Suppressor macrophage (primary cell): Measurements from ENCODE around the gene ENDOU.

ENCODE experiments used
- DNase-seq, 4 experiments: peaks; one replicate each; pipeline ENCODE4 v3.0.0-alpha.2; 2020 to 2022
- total RNA-seq, 17 experiments: gene quantifications; one replicate each; lab custom pipeline; 2026; ENCODE audit warnings: mixed read lengths in 6 of 17, inconsistent platforms in 3 of 17; lab: John Stamatoyannopoulos, UW

ENDOU gene
- total RNA-seq: 0 to 1.2 (median 0.08) reads per million in 17 experiments

GRCh38 chr12:47725091-47725772 is at the start of gene ENDOU:
ENDOU (minus strand) TSS chr12:47725490; CDS start chr12:47725413, 77 bp downstream.
- no peak for DNase-seq

- DNase-seq: no peak
These were observed 49.4 kb upstream of the ENDOU start for GRCh38 chr12:47774663-47775062.

DNA sequence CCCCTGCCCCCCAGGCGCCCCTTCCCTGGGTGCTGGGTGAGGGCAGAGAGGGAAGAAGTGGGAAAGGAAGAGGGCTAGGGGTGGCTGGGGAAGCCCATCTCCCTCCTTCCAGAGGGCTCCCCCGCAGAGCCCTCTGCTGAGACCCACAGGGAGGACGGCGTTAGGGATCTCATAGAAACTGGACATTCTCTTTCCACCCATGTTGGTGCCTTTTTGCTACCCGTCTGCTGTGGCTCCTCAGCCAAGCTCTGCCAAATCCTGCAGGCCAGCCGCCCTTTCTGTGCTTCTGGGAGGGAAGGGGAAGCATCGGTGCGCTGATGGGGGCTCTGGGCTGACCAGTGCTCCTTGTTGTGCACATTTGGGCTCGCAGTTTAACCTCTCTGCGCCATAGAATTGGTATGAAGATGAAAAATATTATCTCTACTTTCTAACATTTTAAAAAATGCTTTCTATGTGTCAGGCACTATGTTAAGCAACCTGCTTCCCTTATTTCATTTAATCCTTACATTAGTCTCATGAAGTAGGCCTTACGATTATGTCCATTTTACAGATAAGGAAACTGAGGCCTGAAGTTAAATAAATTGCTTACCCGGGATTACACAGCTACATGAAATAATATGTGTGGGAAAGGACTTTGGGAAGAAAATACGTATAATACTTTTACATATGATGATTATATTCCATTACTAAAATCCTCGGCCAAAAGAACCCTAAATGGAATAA is 48.7 kb upstream of the ENDOU start:
- peak; percentile 13 to 45 (median 30) for DNase-seq

- DNase-seq: peak; percentile 59 to 89 (median 74)
These were observed 48.0 kb upstream of the ENDOU start, which contains the start of gene SLC48A1 for GRCh38 chr12:47773062-47773857. SLC48A1 (plus strand) TSS chr12:47773238; CDS start chr12:47773305, 67 bp downstream.

DNA sequence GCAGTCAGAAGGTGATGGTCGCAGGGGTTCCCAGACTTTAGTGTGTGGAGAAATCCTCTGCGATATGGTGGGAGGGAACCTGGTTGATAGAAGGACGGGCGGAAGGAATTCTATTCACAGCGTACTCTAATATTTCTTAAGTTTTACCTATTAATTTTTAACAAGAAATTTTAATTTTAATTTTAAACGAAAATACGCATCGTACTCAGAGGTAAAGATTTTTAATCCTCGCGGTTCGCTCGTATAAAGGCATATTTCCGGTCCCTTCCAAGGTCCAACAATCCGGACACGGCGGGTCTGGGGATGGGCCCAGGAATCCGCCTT is 47.4 kb upstream of the ENDOU start:
- DNase-seq: no peak

- no peak for DNase-seq
These were observed 46.9 kb upstream of the ENDOU start for GRCh38 chr12:47772094-47772660.

DNA sequence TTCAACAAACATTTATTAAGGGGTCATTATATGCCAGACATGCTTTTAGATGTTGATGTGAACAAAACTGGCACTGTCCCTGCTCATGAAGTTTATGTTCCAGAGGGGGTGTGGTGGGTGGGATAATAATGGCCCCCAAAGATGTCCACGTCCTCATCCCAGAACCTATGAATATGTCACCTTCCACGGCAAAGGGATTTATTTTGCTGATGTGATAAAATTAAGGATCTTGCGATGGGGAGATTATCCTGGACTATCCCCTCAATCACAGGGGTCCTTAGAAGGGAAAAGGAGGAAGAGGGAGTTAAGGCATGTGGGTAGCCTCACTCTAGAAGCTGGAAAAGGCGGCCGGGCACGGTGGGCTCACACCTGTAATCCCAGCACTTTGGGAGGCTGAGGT is 46.0 kb upstream of the ENDOU start:
- DNase-seq: no peak

DNA sequence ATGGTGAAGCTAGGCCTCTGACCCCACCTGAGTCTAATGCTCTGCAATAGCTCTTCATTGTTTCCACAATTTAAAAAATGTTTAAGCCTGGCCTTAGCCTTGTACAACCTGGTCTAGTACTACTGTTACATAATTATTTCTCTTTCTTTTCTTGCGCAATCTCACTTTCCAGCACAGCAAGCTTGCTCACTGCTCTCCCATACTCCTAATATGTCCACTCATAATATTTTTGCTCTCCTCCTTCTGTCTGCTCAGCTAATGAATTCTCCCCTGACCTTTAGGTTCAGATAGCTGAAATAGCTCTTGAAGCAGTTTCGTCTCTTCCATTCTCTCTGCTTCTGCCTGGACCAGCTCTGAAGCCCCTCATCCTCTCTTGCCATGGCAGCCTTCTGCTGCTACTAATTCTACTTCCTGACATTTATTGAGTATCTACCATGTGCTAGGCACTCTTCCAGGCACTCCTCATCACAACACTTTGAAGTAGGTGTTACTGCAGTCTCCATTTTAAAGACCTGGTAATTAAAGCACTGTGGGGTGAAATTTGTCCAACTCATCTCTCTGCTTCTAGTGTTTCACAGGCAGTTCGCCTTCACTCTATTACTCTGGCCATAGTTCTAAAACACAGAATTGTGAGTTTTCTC is 44.9 kb upstream of the ENDOU start:
- DNase-seq: peak; percentile 26 to 89 (median 62)

- no peak for DNase-seq
These were observed 44.2 kb upstream of the ENDOU start for GRCh38 chr12:47769234-47770085.

DNA sequence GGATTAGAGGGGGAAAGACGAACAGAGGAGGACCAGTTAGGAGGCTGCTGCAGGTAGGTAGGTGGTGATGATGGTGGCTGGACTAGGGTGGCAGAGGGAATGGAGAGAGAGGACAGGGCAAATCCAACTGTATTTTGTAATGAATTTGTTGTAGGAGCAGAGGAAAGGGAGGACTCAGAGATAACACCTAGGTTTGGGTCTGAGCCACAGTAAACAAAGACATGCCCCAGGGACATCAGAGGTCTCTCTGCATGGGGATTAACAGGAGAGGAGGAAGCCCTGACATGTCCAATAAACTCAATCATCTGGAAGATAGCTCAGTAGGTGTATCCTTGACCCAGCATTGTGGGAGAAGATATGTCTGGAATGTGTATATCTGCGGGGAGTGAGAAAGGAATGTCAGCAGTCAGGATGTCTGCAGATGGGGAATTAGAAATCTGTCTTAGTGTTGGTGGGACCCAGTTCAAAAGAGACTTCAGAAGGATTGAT is 43.1 kb upstream of the ENDOU start:
- DNase-seq: no peak

- peak; percentile 49 to 77 (median 71) for DNase-seq
These were observed 42.0 kb upstream of the ENDOU start for GRCh38 chr12:47767216-47767724.

- DNase-seq: no peak
These were observed 41.4 kb upstream of the ENDOU start for GRCh38 chr12:47766502-47767215.

DNA sequence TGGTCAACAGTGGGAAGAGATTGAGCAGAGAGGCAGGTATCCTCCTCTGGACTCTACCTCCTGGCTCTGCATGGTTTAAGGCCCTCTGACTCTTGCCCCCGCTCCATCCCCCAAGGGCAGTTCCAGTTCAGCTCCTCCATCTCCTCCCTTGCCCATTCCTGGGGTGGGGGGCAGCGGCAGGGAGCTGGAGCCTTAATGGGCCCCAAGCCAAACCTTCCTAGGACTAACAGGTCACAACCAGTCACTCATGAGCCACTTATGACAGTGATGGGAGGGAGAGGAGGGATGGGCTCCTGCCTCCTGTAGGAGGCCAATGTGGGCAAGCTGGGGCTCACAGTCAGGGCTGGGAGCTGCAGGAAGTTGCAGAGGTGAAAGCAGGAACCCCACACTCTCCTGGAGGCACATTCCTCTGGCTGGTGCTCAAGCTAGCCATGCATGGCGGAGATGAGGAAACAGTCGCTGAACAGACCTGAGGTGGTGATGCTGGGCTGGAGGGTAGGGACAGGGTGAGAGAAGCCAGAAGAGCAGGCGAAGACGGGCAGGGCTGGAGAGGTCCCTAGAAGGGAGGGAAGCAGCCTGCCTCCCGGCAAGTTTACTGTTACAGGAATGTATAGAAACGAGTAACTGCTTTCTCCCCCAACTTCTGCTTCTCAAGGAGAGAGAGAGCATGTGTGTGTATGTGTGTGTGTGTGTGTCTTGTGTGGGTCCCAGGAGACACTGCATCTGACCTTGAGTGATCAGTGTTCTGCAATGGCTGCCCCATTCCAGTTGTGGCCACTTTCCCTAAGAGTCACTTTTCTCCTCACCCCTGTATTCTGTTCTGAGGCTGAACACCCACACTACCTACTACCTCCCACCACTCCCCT is 38.4 kb upstream of the ENDOU start:
- peak; percentile 52 to 68 (median 58) for DNase-seq

DNA sequence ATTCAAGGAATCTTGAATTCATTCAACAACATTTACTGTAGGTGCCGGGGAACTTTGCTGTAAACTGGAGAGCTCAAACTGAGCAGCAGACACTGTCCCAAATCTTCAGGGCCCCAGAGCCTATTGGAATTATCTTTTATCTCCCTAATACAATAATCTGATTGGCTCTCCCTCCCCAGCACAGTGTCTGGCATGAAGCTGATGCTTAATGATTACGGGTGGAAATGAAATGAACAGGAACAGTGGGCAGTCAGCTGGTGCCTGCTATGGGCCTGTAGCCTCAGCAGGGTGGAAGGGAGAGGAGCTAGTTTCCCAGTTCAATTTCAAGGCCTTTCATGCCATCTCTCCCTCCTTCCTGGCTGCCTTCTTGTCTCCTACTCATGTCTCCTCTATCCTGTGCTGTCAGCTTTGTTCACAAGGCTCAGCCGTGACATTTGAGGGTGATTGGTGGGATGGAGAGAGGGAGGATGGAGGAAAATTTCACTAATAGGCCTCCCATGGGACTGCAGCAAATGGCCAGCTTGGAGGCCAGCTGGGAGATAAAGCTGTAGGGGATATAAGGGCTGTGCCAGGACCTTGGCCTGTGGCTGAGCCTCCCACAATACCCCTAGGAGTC is 37.7 kb upstream of the ENDOU start:
- DNase-seq: no peak

GRCh38 chr12:47758834-47759690 is 33.8 kb upstream of the ENDOU start, which contains the start of gene RAPGEF3:
RAPGEF3 (minus strand) TSS chr12:47758880; CDS start chr12:47758556, 324 bp downstream.
- DNase-seq: peak; percentile 80 to 92 (median 88)

- no peak for DNase-seq
These were observed 33.2 kb upstream of the ENDOU start for GRCh38 chr12:47758584-47758833.

DNA sequence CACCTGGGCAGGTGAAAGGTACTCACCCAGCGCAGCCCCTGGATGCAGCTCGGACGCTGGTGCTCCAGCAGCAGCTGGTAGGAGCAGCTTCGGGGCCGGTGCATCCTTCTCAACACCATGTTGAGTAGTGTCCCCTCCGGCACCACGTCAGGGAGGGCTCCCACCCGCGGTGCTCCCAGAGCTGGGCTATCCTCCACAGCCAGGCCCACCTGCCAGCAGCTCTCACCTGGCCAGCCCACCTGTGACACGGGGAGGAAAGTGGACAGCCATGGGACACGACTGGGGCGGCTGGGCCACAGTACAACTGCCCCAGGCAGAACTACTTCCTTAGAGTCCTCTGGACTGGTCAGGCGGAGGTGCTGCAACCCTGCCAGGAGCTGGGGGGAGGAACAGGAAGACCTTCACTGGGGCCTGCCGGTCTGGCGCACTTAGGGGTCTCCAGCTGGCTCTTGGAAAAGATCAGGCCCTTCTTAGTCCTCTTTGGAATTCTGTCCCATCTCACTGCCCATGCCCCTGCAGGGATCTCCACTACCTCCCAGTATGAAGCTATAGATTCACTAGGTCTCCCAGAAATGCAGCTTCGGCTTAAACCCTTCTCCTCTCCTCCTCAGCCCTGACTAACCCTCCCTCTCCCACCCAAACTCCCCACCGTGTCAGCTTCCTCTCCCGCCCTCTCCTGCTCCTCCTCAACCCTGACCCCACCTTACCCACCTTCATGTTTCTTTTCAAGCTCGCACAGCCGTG is 32.7 kb upstream of the ENDOU start:
- DNase-seq: peak; percentile 53 to 80 (median 67)
